Astrocyte (in vitro differentiated cells and primary cell): ENCODE results near the gene FOXL3. TPM values are rescaled to one million over a fixed set of nuclear protein-coding genes. Genes with fewer than 3 reads are reported as not detected.

Source experiments
- DNase-seq: peaks from one replicate; pipeline ENCODE4 v3.0.0-alpha.2; 2010; ENCODE audit warnings: low read depth
- FAIRE-seq: peaks from 2 replicates; lab custom pipeline; 2011; peaks lifted over from hg19 to GRCh38; lab: Jason Lieb, UNC
- H2AFZ ChIP-seq: 2 replicates; pipeline ENCODE4 v1.6.0; 2012; ENCODE audit warnings: low read depth, low read length, inconsistent platforms
- H3K27ac ChIP-seq: 2 replicates; pipeline ENCODE4 v1.5.1; 2011; ENCODE audit warnings: low read depth, low read length, inconsistent platforms
- H3K27me3 ChIP-seq: 2 replicates; pipeline ENCODE4 v1.6.0; 2011; ENCODE audit warnings: low read length, inconsistent platforms; ENCODE audit not compliant: insufficient read depth
- H3K36me3 ChIP-seq: 2 replicates; pipeline ENCODE4 v1.5.1; 2011; ENCODE audit warnings: low read length, inconsistent platforms; ENCODE audit not compliant: insufficient read depth
- H3K4me1 ChIP-seq: 2 replicates; pipeline ENCODE4 v1.5.1; 2011; ENCODE audit warnings: low read length, inconsistent platforms; ENCODE audit not compliant: insufficient read depth
- H3K4me2 ChIP-seq: 2 replicates; pipeline ENCODE4 v1.6.0; 2012; ENCODE audit warnings: low read length, inconsistent platforms
- H3K4me3 ChIP-seq: 2 replicates; pipeline ENCODE4 v1.5.1; 2011; ENCODE audit warnings: low read depth, mild to moderate bottlenecking, low read length, inconsistent platforms; ENCODE audit not compliant: insufficient read depth
- H3K79me2 ChIP-seq: 2 replicates; pipeline ENCODE4 v1.6.0; 2012; ENCODE audit warnings: mild to moderate bottlenecking, low read length, inconsistent platforms; ENCODE audit not compliant: insufficient read depth
- H3K9ac ChIP-seq: 2 replicates; pipeline ENCODE4 v1.6.0; 2012; ENCODE audit warnings: mild to moderate bottlenecking, low read length, inconsistent platforms
- H3K9me3 ChIP-seq: 2 replicates; pipeline ENCODE4 v1.5.1; 2012; ENCODE audit warnings: low read depth, mild to moderate bottlenecking, low read length, inconsistent platforms; ENCODE audit not compliant: insufficient read depth
- H4K20me1 ChIP-seq: 2 replicates; pipeline ENCODE4 v1.6.0; 2012; ENCODE audit warnings: low read length, inconsistent platforms; ENCODE audit not compliant: insufficient read depth
- H3K27ac Mint-ChIP-seq: one replicate; pipeline ENCODE4 v1.8.0; 2021; ENCODE audit warnings: mild to moderate bottlenecking, mixed read lengths; ENCODE audit not compliant: unreplicated experiment
- H3K27me3 Mint-ChIP-seq: one replicate; pipeline ENCODE4 v1.8.0; 2021; ENCODE audit warnings: low read depth, mixed read lengths; ENCODE audit not compliant: unreplicated experiment
- H3K36me3 Mint-ChIP-seq: one replicate; pipeline ENCODE4 v1.8.0; 2021; ENCODE audit warnings: low read depth, mixed read lengths; ENCODE audit not compliant: unreplicated experiment
- H3K4me1 Mint-ChIP-seq: one replicate; pipeline ENCODE4 v1.8.0; 2021; ENCODE audit warnings: low read depth, mixed read lengths; ENCODE audit not compliant: unreplicated experiment
- H3K4me3 Mint-ChIP-seq: one replicate; pipeline ENCODE4 v1.8.0; 2021; ENCODE audit warnings: mild to moderate bottlenecking, moderate library complexity, mixed read lengths; ENCODE audit not compliant: unreplicated experiment
- H3K9me3 Mint-ChIP-seq: one replicate; pipeline ENCODE4 v1.8.0; 2021; ENCODE audit warnings: mild to moderate bottlenecking, mixed read lengths; ENCODE audit not compliant: unreplicated experiment
- CTCF ChIP-seq: IDR thresholded peaks from 2 replicates; pipeline ENCODE4 v1.5.1; 2011; ENCODE audit warnings: low read depth, mild to moderate bottlenecking, inconsistent platforms, low read length, moderate library complexity; ENCODE audit not compliant: insufficient read depth
- EZH2 ChIP-seq: IDR thresholded peaks from 2 replicates; pipeline ENCODE4 v1.6.1; 2012; ENCODE audit warnings: mild to moderate bottlenecking, low read length, inconsistent platforms; ENCODE audit not compliant: insufficient read depth
- total RNA-seq: library from RNA; stranded (reverse); gene quantifications from 2 replicates; pipeline ENCODE4 v1.2.1, GENCODE V29; 2021

FOXL3 gene
- total RNA-seq, 1 donor from 2014 or later = not detected

- Mint-ChIP-seq H3K27me3 (peaks cover 37% of the 10 kb centered on the region), H3K36me3 (no peaks in the 10 kb centered on the region), H3K9me3 (no peaks in the 10 kb centered on the region), H3K4me3 (no peak overlapping the region), H3K27ac (no peak overlapping the region), H3K4me1 (no peaks in the 10 kb centered on the region)
- Histone ChIP-seq H4K20me1 (no peaks in the 10 kb centered on the region), H3K9ac (no peak overlapping the region), H3K36me3 (no peaks in the 10 kb centered on the region), H3K4me3 (no peak overlapping the region), H3K4me2 (no peak overlapping the region), H3K27ac (no peak overlapping the region), H2AFZ (no peak overlapping the region), H3K9me3 (no peaks in the 10 kb centered on the region), H3K4me1 (no peaks in the 10 kb centered on the region), H3K79me2 (no peaks in the 10 kb centered on the region), H3K27me3 (peaks cover 6% of the 10 kb centered on the region)
- TF ChIP-seq CTCF = no peak
- TF ChIP-seq EZH2 = no peak
- FAIRE-seq (no peak), DNase-seq (no peak)
These were observed 50.4 kb downstream of the FOXL3 start for GRCh38 chr7:340200-340937.

Other genes with a start within 250 kb of the FOXL3 start
- gene FAM20C, start 97.6 kb upstream of the FOXL3 start, total RNA-seq = 10.0 and 10.6 TPM in 2 replicates
- 47.1 and 52.9 TPM in 2 replicates for gene PDGFA, start 229.7 kb downstream of the FOXL3 start, total RNA-seq